Measurements from ENCODE around the gene TBX4. TPM values are rescaled to one million over a fixed set of nuclear protein-coding genes. Genes with fewer than 3 reads are reported as not detected.

Gene TBX4
- total and polyA plus RNA-seq, 2 of the 13 experiments (the other 11 are each of a cell fraction or from before 2014, with no cell fraction given): 0.11 to 1.1 TPM

- TF ChIP-seq ZNF256 (CRISPR knock-in tag; conservative IDR thresholded peaks at IDR 0.05): 0 out of 2 replicates have a peak, but pooled peaks have one; percentile 17
- peak; percentile 27 for TF ChIP-seq RBM39 (IDR thresholded peaks at IDR 0.05; ENCODE audit: low read depth, low read length, poor library complexity, severe bottlenecking)
- peak; percentile 36; the same call in 1 of the 2 replicates for TF ChIP-seq ZFY (CRISPR knock-in tag; IDR thresholded peaks at IDR 0.05)
- TF ChIP-seq PAXIP1 (CRISPR knock-in tag; conservative IDR thresholded peaks at IDR 0.05): peak; percentile 66
- TF ChIP-seq SALL2 (CRISPR knock-in tag; IDR thresholded peaks at IDR 0.05): no peak
- TF ChIP-seq ZNF605 (CRISPR knock-in tag; IDR thresholded peaks at IDR 0.05): 0 out of 2 replicates have a peak, but pooled peaks have one; percentile 36
- no peak for TF ChIP-seq ZBTB20 (CRISPR knock-in tag; IDR thresholded peaks at IDR 0.05; ENCODE audit: borderline replicate concordance, low read depth)
- no peak for TF ChIP-seq FOXA1 (IDR thresholded peaks at IDR 0.05)
- TF ChIP-seq FOXA1 (CRISPR knock-in tag; IDR thresholded peaks at IDR 0.05): peak; percentile 52
- TF ChIP-seq ZBTB33 (CRISPR knock-in tag; IDR thresholded peaks at IDR 0.05): peak; percentile 46; the same call in 1 of the 2 replicates
- TF ChIP-seq XRCC5 (optimal IDR thresholded peaks at IDR 0.05; ENCODE audit: low read length): peak; percentile 30
- TF ChIP-seq ZNF142 (CRISPR knock-in tag; IDR thresholded peaks at IDR 0.05): no peak
- no peak for TF ChIP-seq TBL1XR1 (IDR thresholded peaks at IDR 0.05; ENCODE audit: borderline replicate concordance, low read length, partially characterized antibody)
- no peak for TF ChIP-seq NR2F2 (IDR thresholded peaks at IDR 0.05; ENCODE audit: borderline replicate concordance, low read depth)
- TF ChIP-seq ZSCAN29 (CRISPR knock-in tag; conservative IDR thresholded peaks at IDR 0.05): 0 out of 2 replicates have a peak, but pooled peaks have one; percentile 52
- TF ChIP-seq NCOR1 (IDR thresholded peaks at IDR 0.05; ENCODE audit: borderline replicate concordance, low read length): peak; percentile 28; the same call in 1 of the 2 replicates
- TF ChIP-seq HDAC1 (CRISPR knock-in tag; IDR thresholded peaks at IDR 0.05): peak; percentile 64
- no peak for TF ChIP-seq GTF3A (CRISPR knock-in tag; conservative IDR thresholded peaks at IDR 0.05)
Observed at GRCh38 chr17:61494325-61495160, 42.3 kb downstream of the TBX4 start (continued).

Data from HepG2 (cell line).